ENCODE measurements around the gene EFHC2. TPM values are rescaled to one million over a fixed set of nuclear protein-coding genes. Genes with fewer than 3 reads are reported as not detected.

Gene EFHC2
- 0.16 to 0.26 TPM (median 0.21 TPM) in 5 replicates for total RNA-seq (2022; extraction: Qiagen RNA extraction)

GRCh38 chrX:44343412-44344141 lies at the start of gene EFHC2:
Gene EFHC2, minus strand, starts transcription at chrX:44343672. Its CDS starts 84 bp downstream, at chrX:44343588.

Other genes with a start within 250 kb of the EFHC2 start
- gene FUNDC1, start 199.2 kb upstream of the EFHC2 start, total RNA-seq (2022; extraction: Qiagen RNA extraction), result 23.3 to 30.6 TPM (median 25.2 TPM) in 5 replicates

Data from A549 treated with Mapracorat at 1 μM for 4 hours (cell line).